ENCODE measurements around the gene FSTL5. TPM values are rescaled to one million over a fixed set of nuclear protein-coding genes. Genes with fewer than 3 reads are reported as not detected.

FSTL5 gene
- total and polyA plus RNA-seq, 4 donors, result 0.01 to 0.08 TPM; not detected in 2

GRCh38 chr4:161767116-161767515 lies 396.7 kb downstream of the FSTL5 start:
- no peak for DNase-seq (ENCODE audit: low spot score)
- TF ChIP-seq, protein P1, sequence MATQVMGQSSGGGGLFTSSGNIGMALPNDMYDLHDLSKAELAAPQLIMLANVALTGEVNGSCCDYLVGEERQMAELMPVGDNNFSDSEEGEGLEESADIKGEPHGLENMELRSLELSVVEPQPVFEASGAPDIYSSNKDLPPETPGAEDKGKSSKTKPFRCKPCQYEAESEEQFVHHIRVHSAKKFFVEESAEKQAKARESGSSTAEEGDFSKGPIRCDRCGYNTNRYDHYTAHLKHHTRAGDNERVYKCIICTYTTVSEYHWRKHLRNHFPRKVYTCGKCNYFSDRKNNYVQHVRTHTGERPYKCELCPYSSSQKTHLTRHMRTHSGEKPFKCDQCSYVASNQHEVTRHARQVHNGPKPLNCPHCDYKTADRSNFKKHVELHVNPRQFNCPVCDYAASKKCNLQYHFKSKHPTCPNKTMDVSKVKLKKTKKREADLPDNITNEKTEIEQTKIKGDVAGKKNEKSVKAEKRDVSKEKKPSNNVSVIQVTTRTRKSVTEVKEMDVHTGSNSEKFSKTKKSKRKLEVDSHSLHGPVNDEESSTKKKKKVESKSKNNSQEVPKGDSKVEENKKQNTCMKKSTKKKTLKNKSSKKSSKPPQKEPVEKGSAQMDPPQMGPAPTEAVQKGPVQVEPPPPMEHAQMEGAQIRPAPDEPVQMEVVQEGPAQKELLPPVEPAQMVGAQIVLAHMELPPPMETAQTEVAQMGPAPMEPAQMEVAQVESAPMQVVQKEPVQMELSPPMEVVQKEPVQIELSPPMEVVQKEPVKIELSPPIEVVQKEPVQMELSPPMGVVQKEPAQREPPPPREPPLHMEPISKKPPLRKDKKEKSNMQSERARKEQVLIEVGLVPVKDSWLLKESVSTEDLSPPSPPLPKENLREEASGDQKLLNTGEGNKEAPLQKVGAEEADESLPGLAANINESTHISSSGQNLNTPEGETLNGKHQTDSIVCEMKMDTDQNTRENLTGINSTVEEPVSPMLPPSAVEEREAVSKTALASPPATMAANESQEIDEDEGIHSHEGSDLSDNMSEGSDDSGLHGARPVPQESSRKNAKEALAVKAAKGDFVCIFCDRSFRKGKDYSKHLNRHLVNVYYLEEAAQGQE (IDR thresholded peaks at IDR 0.05), result no peak
- TF ChIP-seq JUND (IDR thresholded peaks at IDR 0.05) (no peak), YY1 (IDR thresholded peaks at IDR 0.05) (no peak), GABPA (IDR thresholded peaks at IDR 0.05 in 1 of 2, conservative IDR thresholded peaks at IDR 0.05 in 1 of 2) (no peak), EGR1 (IDR thresholded peaks at IDR 0.05; ENCODE audit: low read depth in 2 of 2) (no peak), ZBTB33 (IDR thresholded peaks at IDR 0.05) (no peak), FOXA1 (IDR thresholded peaks at IDR 0.05) (no peak), FOXA2 (IDR thresholded peaks at IDR 0.05) (no peak), SP1 (IDR thresholded peaks at IDR 0.05) (no peak), RXRA (IDR thresholded peaks at IDR 0.05) (no peak), HNF4A (conservative IDR thresholded peaks at IDR 0.05) (no peak), NR2F2 (IDR thresholded peaks at IDR 0.05) (no peak), HNF4G (IDR thresholded peaks at IDR 0.05) (no peak), TAF1 (conservative IDR thresholded peaks at IDR 0.05) (no peak)
- TF ChIP-seq, protein P2, sequence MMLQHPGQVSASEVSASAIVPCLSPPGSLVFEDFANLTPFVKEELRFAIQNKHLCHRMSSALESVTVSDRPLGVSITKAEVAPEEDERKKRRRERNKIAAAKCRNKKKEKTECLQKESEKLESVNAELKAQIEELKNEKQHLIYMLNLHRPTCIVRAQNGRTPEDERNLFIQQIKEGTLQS (IDR thresholded peaks at IDR 0.05), result no peak
- TF ChIP-seq, protein P3, sequence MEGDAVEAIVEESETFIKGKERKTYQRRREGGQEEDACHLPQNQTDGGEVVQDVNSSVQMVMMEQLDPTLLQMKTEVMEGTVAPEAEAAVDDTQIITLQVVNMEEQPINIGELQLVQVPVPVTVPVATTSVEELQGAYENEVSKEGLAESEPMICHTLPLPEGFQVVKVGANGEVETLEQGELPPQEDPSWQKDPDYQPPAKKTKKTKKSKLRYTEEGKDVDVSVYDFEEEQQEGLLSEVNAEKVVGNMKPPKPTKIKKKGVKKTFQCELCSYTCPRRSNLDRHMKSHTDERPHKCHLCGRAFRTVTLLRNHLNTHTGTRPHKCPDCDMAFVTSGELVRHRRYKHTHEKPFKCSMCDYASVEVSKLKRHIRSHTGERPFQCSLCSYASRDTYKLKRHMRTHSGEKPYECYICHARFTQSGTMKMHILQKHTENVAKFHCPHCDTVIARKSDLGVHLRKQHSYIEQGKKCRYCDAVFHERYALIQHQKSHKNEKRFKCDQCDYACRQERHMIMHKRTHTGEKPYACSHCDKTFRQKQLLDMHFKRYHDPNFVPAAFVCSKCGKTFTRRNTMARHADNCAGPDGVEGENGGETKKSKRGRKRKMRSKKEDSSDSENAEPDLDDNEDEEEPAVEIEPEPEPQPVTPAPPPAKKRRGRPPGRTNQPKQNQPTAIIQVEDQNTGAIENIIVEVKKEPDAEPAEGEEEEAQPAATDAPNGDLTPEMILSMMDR (IDR thresholded peaks at IDR 0.05; ENCODE audit: low read depth, low read length, missing input control), result no peak
- TF ChIP-seq, protein P4, sequence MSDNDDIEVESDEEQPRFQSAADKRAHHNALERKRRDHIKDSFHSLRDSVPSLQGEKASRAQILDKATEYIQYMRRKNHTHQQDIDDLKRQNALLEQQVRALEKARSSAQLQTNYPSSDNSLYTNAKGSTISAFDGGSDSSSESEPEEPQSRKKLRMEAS (IDR thresholded peaks at IDR 0.05), result no peak
- no peaks in the 10 kb centered on the region for H3K9me3 ChIP-seq (ENCODE audit: control insufficient read depth in 4 of 4, low read length in 3 of 4)
- no peak overlapping the region for H3K4me3 ChIP-seq (ENCODE audit: low read depth in 1 of 3, low read length in 3 of 3)
- H3K9ac ChIP-seq (ENCODE audit: low read depth in 1 of 2, low read length in 2 of 2), result no peak overlapping the region
- WGBS, result 76% methylated on average over 5 of the region's 5 CpGs
- no peaks in the 10 kb centered on the region for H3K27me3 ChIP-seq (ENCODE audit: control insufficient read depth in 4 of 4, insufficient read depth in 4 of 4, low read length in 3 of 4)
- H3K36me3 ChIP-seq (ENCODE audit: control insufficient read depth in 4 of 4, insufficient read depth in 3 of 4, low read depth in 1 of 4, low read length in 3 of 4), result no peaks in the 10 kb centered on the region
- H3K4me1 ChIP-seq (ENCODE audit: control insufficient read depth in 4 of 4, insufficient read depth in 4 of 4, low read length in 3 of 4), result no peaks in the 10 kb centered on the region
- H3K27ac ChIP-seq (ENCODE audit: low read depth in 1 of 2, low read length in 2 of 2), result no peak overlapping the region

- no peaks in the 10 kb centered on the region for H3K9me3 ChIP-seq (ENCODE audit: control insufficient read depth in 4 of 4, low read length in 3 of 4)
- H3K9ac ChIP-seq (ENCODE audit: low read depth in 1 of 2, low read length in 2 of 2), result no peak overlapping the region
- H3K36me3 ChIP-seq (ENCODE audit: control insufficient read depth in 4 of 4, insufficient read depth in 3 of 4, low read depth in 1 of 4, low read length in 3 of 4), result no peaks in the 10 kb centered on the region
- H3K27ac ChIP-seq (ENCODE audit: low read depth in 1 of 2, low read length in 2 of 2), result no peak overlapping the region
- H3K4me1 ChIP-seq (ENCODE audit: control insufficient read depth in 4 of 4, insufficient read depth in 4 of 4, low read length in 3 of 4), result no peaks in the 10 kb centered on the region
- WGBS, result 87% methylated on average over 1 of the region's 1 CpG
- H3K27me3 ChIP-seq (ENCODE audit: control insufficient read depth in 4 of 4, insufficient read depth in 4 of 4, low read length in 3 of 4), result no peaks in the 10 kb centered on the region
- TF ChIP-seq, protein P2 (IDR thresholded peaks at IDR 0.05), result no peak
- no peak for TF ChIP-seq TAF1 (conservative IDR thresholded peaks at IDR 0.05)
- TF ChIP-seq, protein P4 (IDR thresholded peaks at IDR 0.05), result no peak
- TF ChIP-seq FOXA1 (IDR thresholded peaks at IDR 0.05), result no peak
- no peak overlapping the region for H3K4me3 ChIP-seq (ENCODE audit: low read depth in 1 of 3, low read length in 3 of 3)
- no peak for DNase-seq (ENCODE audit: low spot score)
Observed at GRCh38 chr4:161762796-161763195, 401.0 kb downstream of the FSTL5 start.
